GM19043 (cell line): ENCODE results near the gene HMCN2.
"Not testable (repeated sequence)": the region's sequence is repeated elsewhere in the genome, so short reads cannot be mapped to it uniquely, and the experiment has no call there.

Experiments used
- ATAC-seq: cut with Tn5 transposase; IDR thresholded peaks from one replicate; pipeline ENCODE4 v1.9.1; 2021; ENCODE audit warnings: low read depth; ENCODE audit not compliant: unreplicated experiment

HMCN2 gene

DNA sequence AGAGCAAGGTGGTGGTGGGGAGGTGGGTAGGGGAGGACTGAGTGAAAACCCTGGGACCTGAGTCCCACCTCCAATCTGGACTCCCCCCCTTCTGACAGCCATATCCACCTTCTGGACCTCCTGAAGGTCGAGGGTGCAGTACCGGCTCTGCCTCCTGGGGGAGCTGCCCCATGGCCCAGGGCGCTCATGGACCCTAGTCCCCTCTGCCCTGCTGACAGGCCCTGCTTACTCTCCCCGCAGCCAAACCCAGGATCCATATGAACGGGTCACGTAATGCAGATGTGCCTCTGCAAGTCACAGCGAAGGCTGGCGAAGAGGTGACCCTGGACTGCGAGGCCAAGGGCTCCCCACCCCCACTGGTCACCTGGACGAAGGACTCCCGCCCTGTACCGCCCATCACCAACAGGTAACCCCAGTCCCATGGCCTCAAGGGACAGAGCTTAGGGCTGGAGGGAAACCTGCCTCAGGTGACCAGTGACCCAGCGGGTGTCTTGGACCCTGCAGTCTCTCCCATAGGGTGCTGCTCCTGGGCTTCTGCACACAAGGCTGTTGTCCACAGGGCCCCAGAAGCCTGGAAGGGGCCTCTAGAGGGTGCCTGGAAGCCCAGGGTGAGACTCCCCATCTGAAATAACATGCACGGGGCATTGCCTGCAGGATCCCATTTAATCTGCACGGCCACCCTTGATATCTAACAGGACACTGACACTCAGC is 61.7 kb downstream of the HMCN2 start:
- no peak for ATAC-seq

DNA sequence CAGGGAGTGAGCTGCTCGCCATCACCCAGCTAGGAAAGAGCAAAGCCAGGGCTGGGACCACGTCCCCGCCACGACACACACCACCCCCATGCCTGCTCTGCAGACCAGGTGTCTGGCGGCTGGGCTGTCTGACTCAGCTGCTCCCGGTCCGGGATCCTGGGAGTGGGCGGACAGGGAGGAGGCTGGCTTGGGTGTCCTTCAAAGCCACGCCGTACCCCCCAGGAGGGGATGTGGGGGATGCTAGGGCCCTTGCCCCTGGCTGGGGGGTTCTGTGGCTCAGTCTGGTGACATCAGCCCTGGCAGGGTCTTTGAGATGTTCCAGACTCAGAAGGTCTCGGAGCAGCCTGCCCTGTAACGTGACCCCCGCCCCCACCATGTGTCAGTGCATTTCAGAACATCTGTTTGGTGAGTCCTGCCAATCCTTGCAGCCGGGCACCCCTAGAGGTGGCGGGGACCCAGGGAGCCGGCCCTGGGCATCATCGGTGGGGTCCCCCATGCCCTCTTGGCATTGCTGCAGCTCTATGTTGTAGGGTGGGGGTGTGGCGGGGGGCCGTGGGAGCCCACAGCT is 62.3 kb downstream of the HMCN2 start:
- ATAC-seq = no peak

GRCh38 chr9:130328349-130328801 is 62.8 kb downstream of the HMCN2 start:
- no peak for ATAC-seq

GRCh38 chr9:130329061-130329460 is 63.5 kb downstream of the HMCN2 start:
- ATAC-seq = no peak

GRCh38 chr9:130330202-130330862 is 64.8 kb downstream of the HMCN2 start:
- no peak for ATAC-seq

DNA sequence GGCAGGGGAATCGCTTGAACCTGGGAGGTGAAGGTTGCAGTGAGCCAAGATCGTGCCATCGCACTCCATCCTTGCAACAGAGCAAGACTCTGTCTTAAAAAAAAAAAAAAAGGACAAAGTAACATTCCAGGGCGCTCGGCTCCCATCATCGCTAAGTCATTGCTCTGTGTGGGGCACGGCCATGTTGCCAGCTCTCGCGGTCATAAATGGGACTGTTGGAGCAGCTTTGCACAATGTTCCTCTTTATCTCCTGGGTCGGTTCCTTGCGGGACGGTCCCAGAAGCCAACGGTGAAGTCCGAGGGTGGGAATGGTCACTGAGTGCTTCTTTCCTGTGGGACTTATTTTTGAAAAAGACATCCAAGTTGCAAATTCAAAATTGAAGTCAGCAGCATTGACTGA is 65.5 kb downstream of the HMCN2 start:
- no peak for ATAC-seq

- no peak for ATAC-seq
These were observed 66.0 kb downstream of the HMCN2 start for GRCh38 chr9:130331573-130331972.

DNA sequence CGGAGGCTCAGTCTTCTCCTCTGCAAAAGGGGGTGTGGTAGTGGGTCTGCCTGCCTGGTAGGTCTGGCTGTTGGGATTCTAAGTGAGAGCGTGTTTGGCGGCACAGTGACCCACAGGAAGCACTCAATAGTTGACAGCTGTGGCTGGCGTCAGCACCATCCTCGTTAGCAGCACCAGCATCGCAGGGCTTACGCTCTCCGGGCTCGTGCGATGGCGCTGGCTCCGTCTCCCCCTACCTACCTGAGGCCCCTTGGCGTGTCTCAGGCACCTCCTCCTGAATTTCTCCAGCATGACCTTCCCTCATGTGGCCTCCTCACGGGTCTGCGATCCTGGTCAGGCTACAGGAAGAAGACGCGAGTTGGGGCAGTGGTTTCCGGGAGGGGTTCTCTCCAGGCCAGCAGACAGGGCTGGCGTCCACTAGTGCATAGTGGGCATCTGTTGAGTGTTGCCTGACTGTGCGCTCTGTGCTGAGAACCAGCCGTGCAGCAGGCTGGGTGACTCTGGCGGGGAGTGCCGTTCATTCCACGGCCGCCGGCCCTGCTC is 66.9 kb downstream of the HMCN2 start:
- no peak for ATAC-seq

GRCh38 chr9:130333041-130333711 is 67.6 kb downstream of the HMCN2 start:
- ATAC-seq = no peak

DNA sequence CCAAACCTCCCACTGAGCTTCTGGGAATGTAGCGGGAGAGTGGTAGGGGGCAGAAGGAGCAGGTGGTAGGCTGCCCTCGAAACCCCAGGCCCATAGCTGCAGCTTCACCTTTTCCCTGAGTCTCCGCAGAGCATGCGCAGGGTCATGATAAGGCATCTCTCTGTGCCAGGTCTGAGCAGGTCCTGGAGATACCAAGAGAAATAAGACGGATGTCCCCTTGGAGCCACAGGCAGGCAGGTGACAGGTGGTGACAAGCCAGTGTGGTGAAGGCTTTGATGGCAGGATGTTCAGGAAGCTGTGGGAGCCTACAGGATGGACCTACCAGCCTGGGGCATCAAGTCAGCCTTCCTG is 68.1 kb downstream of the HMCN2 start:
- ATAC-seq = no peak

DNA sequence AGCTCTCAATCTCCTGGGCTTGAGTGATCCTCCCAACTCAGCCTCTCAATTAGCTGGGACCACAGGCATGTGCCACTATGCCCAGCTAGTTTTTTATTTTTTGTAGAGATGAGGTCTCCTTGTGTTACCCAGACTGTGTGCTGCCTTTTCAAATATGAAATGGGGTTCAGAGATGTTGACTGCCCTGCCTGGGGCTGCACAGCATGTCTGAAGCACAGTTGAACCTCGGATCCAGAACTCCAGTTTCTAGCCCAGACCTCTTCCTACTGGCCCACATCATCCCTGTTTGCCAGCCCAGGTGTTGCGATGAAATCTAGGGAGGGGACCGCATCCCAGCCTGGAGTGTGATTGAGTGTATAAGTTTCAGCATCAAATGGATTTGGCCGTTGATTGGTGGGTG is 69.4 kb downstream of the HMCN2 start:
- ATAC-seq = no peak

DNA sequence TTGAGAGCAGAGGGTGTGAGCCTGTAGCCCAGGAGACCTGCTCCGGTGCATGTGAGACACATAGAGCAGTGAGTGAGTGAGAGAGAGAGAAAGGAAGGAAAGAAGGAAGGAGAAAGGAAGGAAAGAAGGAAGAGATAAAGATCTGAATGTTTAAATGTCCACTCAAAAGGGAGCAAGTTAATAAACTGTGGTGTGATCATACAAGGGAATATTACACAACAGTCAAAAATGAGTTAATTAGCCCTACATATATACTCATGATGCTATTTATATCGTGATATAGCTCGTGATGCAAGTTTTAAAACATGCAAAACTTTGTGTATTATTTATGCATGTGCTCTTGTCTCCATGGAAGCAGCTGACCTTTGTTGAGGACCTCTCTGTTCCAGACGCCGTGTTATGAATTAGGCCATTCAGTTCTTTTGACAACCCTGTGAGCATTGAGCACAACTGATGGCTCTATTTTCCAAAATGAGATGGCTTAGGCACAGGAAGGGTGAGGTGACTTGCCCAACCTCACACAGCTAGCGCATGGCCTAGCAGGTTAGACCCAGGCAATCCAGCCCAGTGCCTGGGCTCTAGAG is 70.6 kb downstream of the HMCN2 start:
- no peak for ATAC-seq

- ATAC-seq = no peak
These were observed 71.3 kb downstream of the HMCN2 start for GRCh38 chr9:130336885-130337284.

DNA sequence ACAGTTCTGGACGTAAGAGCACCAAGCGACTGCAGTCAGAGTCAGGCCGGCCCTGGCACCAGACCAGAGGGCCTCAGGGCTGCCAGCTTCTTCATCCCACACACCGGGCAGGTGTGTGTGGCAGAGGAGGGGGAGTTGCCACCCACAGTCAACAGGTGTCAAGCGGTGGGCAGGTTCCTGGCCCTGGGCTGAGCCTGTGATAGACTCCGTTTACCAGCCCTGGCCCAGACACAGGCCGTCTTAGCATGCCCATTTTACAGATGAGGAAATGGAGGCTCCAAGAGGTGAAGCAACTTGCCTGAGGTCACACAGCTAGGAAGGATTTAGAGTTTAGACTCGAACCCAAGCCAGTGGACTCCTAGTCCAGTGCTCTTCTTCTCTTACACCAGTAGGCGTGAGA is 71.8 kb downstream of the HMCN2 start:
- ATAC-seq = no peak

- no peak for ATAC-seq
These were observed 72.3 kb downstream of the HMCN2 start for GRCh38 chr9:130337784-130338380.

GRCh38 chr9:130338891-130339290 is 73.3 kb downstream of the HMCN2 start:
- ATAC-seq = not testable (repeated sequence)

- ATAC-seq = no peak
These were observed 73.7 kb downstream of the HMCN2 start for GRCh38 chr9:130339306-130339705.

DNA sequence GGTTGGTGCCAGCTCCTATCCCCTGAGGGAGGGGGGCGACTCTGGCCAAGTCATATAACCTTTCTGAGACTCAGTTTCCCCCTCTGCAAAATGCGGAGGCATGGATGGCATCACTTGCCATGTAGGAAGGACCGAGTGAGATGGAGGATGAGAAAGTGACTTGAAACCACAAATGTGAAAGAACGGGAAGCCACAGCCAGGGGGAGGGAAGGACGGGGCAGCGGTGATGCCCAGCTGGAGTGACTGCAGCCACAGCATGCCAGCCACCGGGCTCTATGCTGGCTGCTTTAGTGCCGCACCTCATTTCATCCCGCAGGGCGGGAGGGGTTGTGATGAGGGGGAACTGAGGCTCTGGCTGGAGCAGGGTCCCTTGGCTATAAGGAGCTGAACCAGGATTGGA is 74.5 kb downstream of the HMCN2 start:
- no peak for ATAC-seq

GRCh38 chr9:130340557-130340956 is 75.0 kb downstream of the HMCN2 start:
- not testable (repeated sequence) for ATAC-seq

DNA sequence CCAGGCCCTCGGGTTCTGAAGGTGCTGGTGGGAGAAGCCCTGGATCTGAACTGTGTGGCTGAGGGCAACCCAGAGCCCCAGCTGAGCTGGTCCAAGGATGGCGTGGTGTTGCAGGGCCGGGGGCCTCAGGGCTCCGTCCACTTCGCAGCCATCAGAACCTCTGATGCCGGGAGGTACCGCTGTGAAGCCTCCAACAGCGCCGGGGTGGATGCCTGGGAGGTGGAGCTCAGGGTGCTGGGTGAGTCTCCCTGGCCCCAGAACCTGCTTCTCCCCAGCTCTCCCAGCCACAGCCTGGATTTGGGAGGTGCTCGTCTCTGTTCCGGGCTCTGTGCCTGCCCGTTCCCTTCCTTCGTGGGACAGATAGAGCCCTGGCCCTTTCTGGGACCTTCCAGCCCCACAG is 75.6 kb downstream of the HMCN2 start:
- ATAC-seq = no peak
